ENCODE results near the gene ARHGDIG.

Gene ARHGDIG

GRCh38 chr16:280991-281659 is 734 bp downstream of the ARHGDIG start:
- no peak for DNase-seq (ENCODE audit: low read depth)
- TF ChIP-seq CTCF (IDR thresholded peaks at IDR 0.05; ENCODE audit: insufficient read depth, low read depth, low read length, missing control alignments) = no peak
- H3K4me3 ChIP-seq (ENCODE audit: low read length) = no peak overlapping the region

GRCh38 chr16:281660-282255 is 1.4 kb downstream of the ARHGDIG start:
- no peak for DNase-seq (ENCODE audit: low read depth)
- TF ChIP-seq CTCF (IDR thresholded peaks at IDR 0.05; ENCODE audit: insufficient read depth, low read depth, low read length, missing control alignments) = no peak
- H3K4me3 ChIP-seq (ENCODE audit: low read length) = no peak overlapping the region

- TF ChIP-seq CTCF (IDR thresholded peaks at IDR 0.05; ENCODE audit: insufficient read depth, low read depth, low read length, missing control alignments) = no peak
- H3K4me3 ChIP-seq (ENCODE audit: low read length) = no peak overlapping the region
- DNase-seq (ENCODE audit: low read depth) = no peak
Measured at GRCh38 chr16:282491-282890, 2.1 kb downstream of the ARHGDIG start.

GRCh38 chr16:283033-283805 is 2.8 kb downstream of the ARHGDIG start, which contains the start of gene PDIA2:
Gene PDIA2 (plus strand): TSS chr16:283164. CDS start chr16:283170, 6 bp downstream.
- no peak within 1 kb of the TSS for H3K4me3 ChIP-seq (ENCODE audit: low read length)
- no peak for TF ChIP-seq CTCF (IDR thresholded peaks at IDR 0.05; ENCODE audit: insufficient read depth, low read depth, low read length, missing control alignments)
- no peak for DNase-seq (ENCODE audit: low read depth)

- no peak overlapping the region for H3K4me3 ChIP-seq (ENCODE audit: low read length)
- no peak for TF ChIP-seq CTCF (IDR thresholded peaks at IDR 0.05; ENCODE audit: insufficient read depth, low read depth, low read length, missing control alignments)
Measured at GRCh38 chr16:284204-285120, 4.1 kb downstream of the ARHGDIG start.

More at GRCh38 chr16:284204-285120, 4.1 kb downstream of the ARHGDIG start:
- no peak for DNase-seq (ENCODE audit: low read depth)
